Measurements from ENCODE around the gene PRB2. TPM values are rescaled to one million over a fixed set of nuclear protein-coding genes. Genes with fewer than 3 reads are reported as not detected.
"Not testable (repeated sequence)": the region's sequence is repeated elsewhere in the genome, so short reads cannot be mapped to it uniquely, and the experiment has no call there.

The PRB2 gene
- total and polyA plus RNA-seq, 2 donors (not counting 3 experiments of a cell fraction or from before 2014, with no cell fraction given) = not detected

DNA sequence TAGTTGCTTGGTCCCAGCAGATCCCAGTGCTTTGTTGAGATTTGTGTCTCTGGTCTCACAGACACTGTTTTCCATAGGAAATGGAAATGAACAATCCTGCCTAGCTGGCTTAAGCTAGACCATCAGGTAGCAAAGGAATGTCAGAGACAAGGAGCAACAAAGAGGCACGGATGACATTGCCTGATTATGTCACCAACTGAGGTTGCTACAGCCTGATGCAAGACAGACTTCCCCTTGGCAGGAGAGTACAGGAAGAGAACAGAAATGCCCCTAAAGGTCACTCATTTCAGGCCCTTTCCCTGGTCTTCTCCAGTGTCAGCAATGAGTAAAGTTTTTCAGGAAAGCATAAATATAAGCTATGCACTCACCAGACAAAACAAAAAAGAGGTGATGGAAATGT lies 2.0 kb upstream of the PRB2 start:
- DNase-seq (ENCODE audit: low read depth, low spot score) (peak; percentile 22), FAIRE-seq (no peak)
- no peaks in the 10 kb centered on the region for H3K9me3 ChIP-seq (replicated peaks; ENCODE audit: control insufficient read depth, insufficient read depth, low read length)
- ChIA-PET CTCF (no interaction called here), POLR2A (no interaction called here)
- H3K4me3 ChIP-seq (replicated peaks in 1 of 3; ENCODE audit: insufficient read depth in 1 of 3, low read depth in 1 of 3, low read length in 3 of 3) = no peak overlapping the region
- no TSS peak for BruUV-seq (replicated peaks)
- H3K79me2 ChIP-seq (ENCODE audit: control insufficient read depth, insufficient read depth, low read length) = no peaks in the 10 kb centered on the region
- H3K27ac ChIP-seq (ENCODE audit: insufficient read depth, low read depth, low read length) = no peak overlapping the region
- no peak overlapping the region for H3K4me2 ChIP-seq (ENCODE audit: insufficient read depth, low read length)
- no peaks in the 10 kb centered on the region for H3K36me3 ChIP-seq (ENCODE audit: control insufficient read depth in 2 of 2, extremely low read depth in 1 of 2, insufficient read depth in 2 of 2, low read length in 2 of 2)
- dilution Hi-C loops (cut with MboI; ENCODE audit: extremely low pct_ligation_motif_present, low sequenced_read_pairs) (no loop called here), intact Hi-C loops (cut with micrococcal nuclease) (loop anchor here (2.0 kb wide), 1 partner anchor 47 kb away; no protein-coding TSS in a partner anchor)
- H3K4me1 ChIP-seq (ENCODE audit: control insufficient read depth, extremely low read depth, insufficient read depth, low read length) = no peaks in the 10 kb centered on the region
- H2AFZ ChIP-seq (ENCODE audit: low read depth, low read length) = no peak overlapping the region
- H4K20me1 ChIP-seq (replicated peaks; ENCODE audit: control insufficient read depth, extremely low read depth, insufficient read depth, low read length) = no peaks in the 10 kb centered on the region
- H3K9ac ChIP-seq (replicated peaks; ENCODE audit: extremely low read depth, insufficient read depth, low read length) = no peak overlapping the region
- peaks cover 0 to 5% of the 10 kb centered on the region in 2 experiments for H3K27me3 ChIP-seq (ENCODE audit: control insufficient read depth in 2 of 2, insufficient read depth in 2 of 2, low read length in 2 of 2)
- H3K9me1 ChIP-seq (replicated peaks; ENCODE audit: control insufficient read depth, extremely low read depth, insufficient read depth, low read length) = no peaks in the 10 kb centered on the region
- no peak for TF ChIP-seq MYC (IDR thresholded peaks at IDR 0.05; ENCODE audit: low read depth, low read length)
- TF ChIP-seq POLR2AphosphoS5 (IDR thresholded peaks at IDR 0.05; ENCODE audit: insufficient read depth, low read depth, low read length) = no peak

DNA sequence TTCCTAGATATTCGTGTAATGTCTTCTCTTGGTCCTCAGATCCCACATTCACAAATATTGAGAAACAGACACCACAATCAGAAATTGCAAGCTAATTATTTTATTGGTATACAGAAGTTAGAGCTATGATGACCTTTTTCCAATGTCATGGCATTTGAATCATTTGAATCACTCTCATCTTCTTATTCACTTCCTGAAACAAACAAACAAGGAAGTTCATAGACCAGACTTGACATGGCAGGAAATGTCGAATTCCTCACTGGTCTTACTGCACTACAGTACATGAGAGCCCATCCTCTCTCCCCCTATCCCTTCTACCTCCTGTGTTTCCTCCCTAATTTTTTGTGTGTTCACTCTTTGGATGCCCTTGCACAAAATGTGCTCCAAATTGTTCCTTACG lies 3.9 kb downstream of the PRB2 start:
- peak; percentile 53 for TF ChIP-seq POLR2AphosphoS5 (IDR thresholded peaks at IDR 0.05; ENCODE audit: insufficient read depth, low read depth, low read length)
- H3K9me1 ChIP-seq (replicated peaks; ENCODE audit: control insufficient read depth, extremely low read depth, insufficient read depth, low read length); H3K4me1 ChIP-seq (ENCODE audit: control insufficient read depth, extremely low read depth, insufficient read depth, low read length); POLR2A ChIA-PET; H3K9me3 ChIP-seq (replicated peaks; ENCODE audit: control insufficient read depth, insufficient read depth, low read length); H3K79me2 ChIP-seq (ENCODE audit: control insufficient read depth, insufficient read depth, low read length); H3K4me3 ChIP-seq (replicated peaks in 1 of 3; ENCODE audit: insufficient read depth in 1 of 3, low read depth in 1 of 3, low read length in 3 of 3); H4K20me1 ChIP-seq (replicated peaks; ENCODE audit: control insufficient read depth, extremely low read depth, insufficient read depth, low read length); H3K36me3 ChIP-seq (ENCODE audit: control insufficient read depth in 2 of 2, extremely low read depth in 1 of 2, insufficient read depth in 2 of 2, low read length in 2 of 2); intact Hi-C loops (cut with micrococcal nuclease); H3K27ac ChIP-seq (ENCODE audit: insufficient read depth, low read depth, low read length); H3K9ac ChIP-seq (replicated peaks; ENCODE audit: extremely low read depth, insufficient read depth, low read length); dilution Hi-C loops (cut with MboI; ENCODE audit: extremely low pct_ligation_motif_present, low sequenced_read_pairs); H3K27me3 ChIP-seq (ENCODE audit: control insufficient read depth in 2 of 2, insufficient read depth in 2 of 2, low read length in 2 of 2); DNase-seq (ENCODE audit: low read depth, low spot score); BruUV-seq (replicated peaks): not testable (repeated sequence)
- Histone ChIP-seq H3K4me2 (ENCODE audit: insufficient read depth, low read length) (peak overlapping the region; percentile 55), H2AFZ (ENCODE audit: low read depth, low read length) (peak overlapping the region; percentile 34)
- FAIRE-seq = peak; percentile 90
- CTCF ChIA-PET = interaction anchor here (0.8 to 1.3 kb wide), 4 partner anchors 27 to 92 kb away, joined by 3 to 4 read pairs (median 3); no protein-coding TSS in a partner anchor

DNA sequence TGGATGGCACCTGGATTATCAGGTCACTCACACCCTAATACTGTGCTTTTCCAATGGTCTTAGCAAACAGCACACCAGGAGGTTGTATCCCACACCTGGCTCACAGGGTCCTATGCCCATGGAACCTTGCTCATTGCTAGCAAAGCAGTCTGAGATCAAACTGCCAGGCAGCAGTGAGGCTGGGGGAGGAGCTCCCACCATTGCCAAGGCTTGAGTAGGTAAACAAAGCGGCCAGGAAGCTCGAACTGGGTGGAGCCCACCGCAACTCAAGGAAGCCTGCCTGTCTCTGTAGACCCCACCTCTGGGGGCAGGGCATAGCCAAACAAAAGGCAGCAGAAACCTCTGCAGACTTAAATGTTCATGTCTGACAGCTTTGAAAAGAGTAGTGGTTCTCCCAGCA lies 17.9 kb downstream of the PRB2 start:
- H3K27me3 ChIP-seq (ENCODE audit: control insufficient read depth in 2 of 2, insufficient read depth in 2 of 2, low read length in 2 of 2); DNase-seq (ENCODE audit: low read depth, low spot score); BruUV-seq (replicated peaks); FAIRE-seq; H3K4me2 ChIP-seq (ENCODE audit: insufficient read depth, low read length); H3K79me2 ChIP-seq (ENCODE audit: control insufficient read depth, insufficient read depth, low read length); POLR2A ChIA-PET; H3K4me3 ChIP-seq (replicated peaks in 1 of 3; ENCODE audit: insufficient read depth in 1 of 3, low read depth in 1 of 3, low read length in 3 of 3); H3K4me1 ChIP-seq (ENCODE audit: control insufficient read depth, extremely low read depth, insufficient read depth, low read length); H4K20me1 ChIP-seq (replicated peaks; ENCODE audit: control insufficient read depth, extremely low read depth, insufficient read depth, low read length); H2AFZ ChIP-seq (ENCODE audit: low read depth, low read length); H3K9me1 ChIP-seq (replicated peaks; ENCODE audit: control insufficient read depth, extremely low read depth, insufficient read depth, low read length); dilution Hi-C loops (cut with MboI; ENCODE audit: extremely low pct_ligation_motif_present, low sequenced_read_pairs); H3K36me3 ChIP-seq (ENCODE audit: control insufficient read depth in 2 of 2, extremely low read depth in 1 of 2, insufficient read depth in 2 of 2, low read length in 2 of 2); H3K27ac ChIP-seq (ENCODE audit: insufficient read depth, low read depth, low read length); intact Hi-C loops (cut with micrococcal nuclease); H3K9me3 ChIP-seq (replicated peaks; ENCODE audit: control insufficient read depth, insufficient read depth, low read length); H3K9ac ChIP-seq (replicated peaks; ENCODE audit: extremely low read depth, insufficient read depth, low read length): not testable (repeated sequence)
- CTCF ChIA-PET = interaction anchor here (1.3 kb wide), 1 partner anchor 40 kb away, joined by 3 read pairs; no protein-coding TSS in a partner anchor

Measured in endothelial cell of umbilical vein (primary cell).